CD4-positive, alpha-beta T cell treated with Interleukin-4 for 4 hours (primary cell): ENCODE results near the gene HOXA2.

Source experiments
- DNase-seq: peaks from one replicate; pipeline ENCODE4 v3.0.0-alpha.2; 2020

The HOXA2 gene

DNA sequence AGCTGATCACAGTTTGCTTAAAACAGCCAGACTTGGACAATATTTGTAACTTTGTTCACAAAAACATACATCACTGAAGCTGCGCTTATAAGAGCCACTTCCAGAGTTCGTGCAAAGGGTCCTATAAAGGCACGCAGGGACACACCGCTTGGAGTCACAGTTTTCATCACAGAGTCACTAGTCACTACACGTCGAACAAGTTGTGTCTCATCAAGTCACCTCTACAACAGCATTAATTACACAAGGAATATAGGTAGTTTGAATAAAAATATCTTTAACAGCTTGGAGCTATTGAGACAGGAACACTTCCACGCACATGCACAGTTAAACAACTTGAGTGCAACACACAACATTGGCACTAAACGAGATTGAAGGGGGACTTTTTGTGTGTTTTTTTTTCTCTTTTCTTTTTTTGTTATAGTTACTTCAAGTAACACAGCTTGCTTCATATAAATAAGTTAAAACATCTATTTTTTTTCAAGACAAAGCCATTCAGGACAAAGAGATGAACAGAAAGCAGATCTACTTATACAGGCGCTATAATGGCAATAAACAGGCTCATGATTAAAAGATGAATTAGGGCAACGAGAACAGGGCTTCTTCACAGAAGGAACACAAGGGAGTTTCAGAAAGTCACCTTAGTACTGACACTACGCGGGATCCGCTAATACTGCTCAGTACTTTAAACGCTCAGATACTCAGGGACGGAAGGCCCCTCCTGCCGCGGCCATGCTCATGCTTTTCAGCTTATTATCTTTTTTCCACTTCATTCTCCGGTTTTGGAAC, 38.8 kb upstream of the HOXA2 start:
- DNase-seq = no peak

DNA sequence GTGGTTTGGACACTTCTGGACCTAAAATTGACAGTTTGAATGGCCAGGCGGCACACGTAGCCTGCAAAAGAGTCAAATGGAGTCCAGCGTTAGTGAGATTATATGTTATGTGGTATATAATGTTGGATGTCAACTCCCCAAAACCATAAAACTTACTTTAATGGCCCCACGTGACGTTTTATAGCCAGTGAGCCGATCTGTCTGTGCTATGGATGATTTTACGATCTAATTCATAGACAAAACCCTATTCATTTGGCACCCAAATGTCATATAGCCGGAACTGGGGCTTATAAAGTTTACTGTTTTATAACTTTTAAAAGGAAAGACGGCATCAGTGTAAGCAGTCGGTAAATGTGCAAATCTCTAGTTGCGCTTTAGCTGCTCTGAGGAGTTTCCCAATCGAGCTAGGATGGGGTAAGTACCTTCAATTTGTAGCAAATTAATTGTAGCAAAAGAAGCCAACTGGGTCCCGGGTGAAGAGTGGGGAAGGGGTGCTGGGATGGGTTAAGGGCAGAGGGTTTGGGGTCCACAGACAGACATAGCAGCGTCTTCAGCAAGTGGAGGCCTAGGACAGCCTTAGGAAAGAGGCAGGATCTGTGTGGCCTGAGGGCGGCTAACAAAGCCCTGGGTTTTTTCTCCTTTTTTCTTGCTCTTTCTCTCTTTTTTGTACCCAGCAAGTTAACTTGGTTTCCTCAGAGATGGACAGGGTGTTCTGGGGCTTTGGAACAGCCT, 37.8 kb upstream of the HOXA2 start:
- DNase-seq = no peak

DNA sequence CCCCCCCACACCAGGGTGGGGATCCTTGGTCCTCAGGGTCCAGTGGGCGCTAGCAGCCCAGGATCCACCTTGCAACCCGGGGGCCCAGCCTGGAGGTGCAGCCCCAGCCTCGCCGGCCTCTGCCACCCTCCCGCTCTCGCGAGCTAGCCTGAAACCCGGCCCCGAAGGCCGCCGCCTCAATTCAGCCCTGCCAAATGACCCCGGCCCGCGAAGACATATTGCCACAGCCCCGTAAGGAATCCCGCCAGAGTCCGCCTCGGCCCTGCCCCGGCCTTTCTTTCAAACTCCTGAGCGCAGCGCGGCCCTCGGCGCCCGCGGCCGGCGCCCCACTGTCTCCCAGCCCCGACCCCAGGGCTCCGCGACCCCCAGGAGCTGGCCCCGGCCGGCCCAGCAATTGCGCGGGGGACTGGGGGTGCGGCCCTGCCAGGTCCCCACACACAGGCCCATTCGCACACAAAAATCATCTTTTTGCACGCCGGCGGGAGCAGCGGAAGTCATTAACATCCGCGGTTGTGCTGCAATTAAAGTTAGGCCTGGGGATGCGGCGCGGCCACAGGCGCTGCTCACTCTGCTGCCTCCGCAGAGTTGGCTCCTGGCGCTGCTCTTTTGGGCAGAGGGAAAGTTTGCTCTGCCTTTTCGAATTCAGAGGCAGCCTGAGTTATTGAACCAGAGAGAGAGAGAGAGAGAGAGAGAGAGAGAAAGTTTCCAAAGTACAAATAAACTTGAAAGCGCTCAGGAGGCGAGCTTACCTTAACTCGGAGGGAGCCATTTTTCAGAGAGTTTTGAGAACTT, 37.0 kb upstream of the HOXA2 start:
- no peak for DNase-seq

DNA sequence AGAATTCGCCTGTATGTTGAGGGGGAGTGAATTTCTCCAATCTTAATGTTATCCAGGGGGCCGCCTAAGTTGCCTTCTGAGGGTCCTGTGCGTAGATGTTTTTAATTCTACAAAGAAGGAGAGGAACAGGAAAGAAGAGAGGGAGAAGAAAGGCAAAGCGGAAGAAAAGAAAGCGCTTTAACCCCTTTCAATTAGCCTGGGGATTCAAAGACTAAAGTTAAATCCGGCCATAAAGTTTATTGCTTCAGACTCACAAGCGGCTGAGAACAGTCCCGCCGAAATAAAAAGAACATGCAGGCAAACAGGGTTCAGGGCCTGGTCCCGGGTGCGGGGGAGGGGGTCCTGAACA, 36.5 kb upstream of the HOXA2 start:
- DNase-seq = no peak

DNA sequence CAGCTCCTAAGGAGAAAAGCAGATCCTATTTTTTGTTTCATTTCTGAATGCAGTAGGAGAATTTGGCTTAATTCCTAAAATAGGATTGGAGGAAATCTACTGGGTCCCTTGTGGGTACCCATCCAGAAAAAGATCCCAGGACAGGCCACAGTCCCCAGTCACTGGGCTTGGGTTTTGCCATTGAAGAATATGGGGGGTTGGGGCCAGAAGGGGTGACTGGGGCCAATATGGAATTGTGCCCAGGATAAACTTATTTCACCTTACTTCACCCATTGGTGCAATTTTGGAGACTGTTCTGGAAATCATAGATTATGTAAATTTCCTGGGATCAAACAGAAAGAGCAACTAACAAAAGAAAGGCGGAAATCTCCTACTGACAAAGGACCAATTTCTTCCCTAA, 36.0 kb upstream of the HOXA2 start:
- DNase-seq = no peak

DNA sequence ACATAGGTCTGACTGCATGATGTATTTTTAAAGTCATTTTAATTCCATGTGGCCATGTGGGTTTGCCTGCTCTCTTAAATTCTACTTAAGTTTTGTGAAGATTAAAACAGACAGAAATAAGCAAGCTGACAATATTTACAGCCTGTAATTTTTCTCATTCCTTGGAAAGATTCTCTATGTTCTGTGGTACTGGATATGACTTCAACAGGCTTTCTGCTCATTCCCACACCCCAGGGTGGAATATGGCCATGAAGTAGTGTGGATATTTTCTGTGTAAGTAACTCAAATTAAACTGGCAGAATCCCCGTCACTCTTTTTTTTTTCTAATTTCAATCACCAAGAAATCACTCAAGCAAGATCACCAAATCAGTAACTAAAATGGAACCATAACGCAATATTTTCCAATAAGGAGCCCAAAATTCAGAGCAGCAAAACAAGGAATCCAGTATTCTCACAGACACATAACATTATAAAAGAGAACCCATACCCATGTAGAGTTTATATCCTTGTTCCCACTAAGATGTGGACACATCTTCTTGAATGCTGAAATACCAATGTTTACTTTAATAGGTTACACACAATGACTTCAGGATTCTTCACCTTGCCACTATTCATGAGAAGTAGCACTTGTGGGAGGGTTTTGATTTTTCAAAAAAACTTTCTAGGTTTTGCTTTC, 35.3 kb upstream of the HOXA2 start:
- DNase-seq = no peak

DNA sequence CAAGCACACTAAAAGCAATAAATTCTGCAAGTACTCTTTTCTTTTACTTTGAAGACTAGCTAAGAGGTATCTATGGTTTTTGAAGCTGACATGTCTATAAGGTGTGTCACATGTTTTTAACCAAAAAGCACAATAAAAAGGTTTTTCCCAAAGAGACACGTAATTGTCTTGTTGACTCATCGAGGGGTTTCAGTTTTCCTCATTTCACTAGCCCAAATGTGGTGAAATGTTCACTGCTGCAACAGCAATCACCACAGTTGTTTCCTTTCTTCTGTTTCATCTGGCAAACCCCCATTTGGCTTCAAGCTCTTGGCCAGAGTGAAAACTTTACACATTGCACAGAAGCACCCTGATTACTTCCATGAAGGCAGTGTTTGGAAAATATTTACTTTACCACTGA, 31.9 kb upstream of the HOXA2 start:
- DNase-seq = no peak

DNA sequence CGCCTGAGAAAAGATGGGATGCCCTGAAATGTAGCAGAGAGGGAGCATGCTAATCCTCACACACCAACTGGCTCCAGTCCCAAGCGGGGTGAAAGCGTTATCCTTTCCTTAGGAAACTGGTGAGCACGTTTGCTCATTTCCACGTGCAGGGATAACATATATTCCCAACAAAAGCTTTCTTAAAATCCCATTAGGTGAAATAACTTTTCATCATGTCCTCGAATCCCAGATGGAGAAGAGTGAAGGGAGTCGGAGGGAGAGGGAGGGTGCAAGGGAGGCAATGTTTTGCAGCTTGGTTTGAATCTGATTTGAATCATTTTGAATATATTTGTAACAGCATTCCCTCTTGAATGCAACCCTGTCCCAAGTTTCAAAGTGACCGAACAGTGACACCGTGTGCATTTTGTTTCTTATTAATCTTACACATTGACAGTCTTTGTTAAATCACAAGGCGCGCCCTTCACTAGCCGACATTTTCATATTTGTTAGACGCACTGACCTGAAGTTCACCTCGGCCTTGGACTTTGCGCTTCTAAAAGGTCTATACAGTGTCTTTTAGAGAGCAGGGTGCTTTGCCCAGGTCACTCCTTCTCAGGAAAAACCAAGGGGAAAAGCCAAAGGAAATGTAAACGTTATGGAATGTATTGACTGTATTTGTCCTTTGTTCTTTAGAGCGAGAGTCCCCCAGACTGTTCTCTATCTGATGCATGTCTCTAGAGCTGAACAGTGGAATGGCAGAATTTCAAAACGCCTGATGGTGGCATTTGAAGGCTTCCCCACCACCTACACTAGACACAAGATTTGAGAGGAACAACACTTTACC, 31.1 kb upstream of the HOXA2 start:
- DNase-seq = no peak

DNA sequence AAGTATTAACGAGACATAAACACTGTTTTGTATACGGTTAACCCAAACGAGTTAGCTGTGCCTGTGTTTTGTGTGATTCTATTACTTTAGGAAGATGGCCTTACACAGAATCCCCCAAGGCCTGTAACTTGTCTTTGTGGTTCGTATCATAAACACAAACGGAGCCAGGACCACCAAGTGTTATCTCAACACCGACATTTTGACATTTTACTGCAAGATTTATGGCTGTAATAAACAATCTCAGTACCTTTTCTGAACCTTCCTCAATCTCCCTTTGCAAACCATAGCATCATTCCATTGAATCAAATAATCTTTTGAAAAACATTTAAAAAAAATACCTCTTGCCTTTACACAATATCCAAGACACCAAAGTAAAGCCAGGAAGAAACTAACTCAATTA, 30.5 kb upstream of the HOXA2 start:
- no peak for DNase-seq

DNA sequence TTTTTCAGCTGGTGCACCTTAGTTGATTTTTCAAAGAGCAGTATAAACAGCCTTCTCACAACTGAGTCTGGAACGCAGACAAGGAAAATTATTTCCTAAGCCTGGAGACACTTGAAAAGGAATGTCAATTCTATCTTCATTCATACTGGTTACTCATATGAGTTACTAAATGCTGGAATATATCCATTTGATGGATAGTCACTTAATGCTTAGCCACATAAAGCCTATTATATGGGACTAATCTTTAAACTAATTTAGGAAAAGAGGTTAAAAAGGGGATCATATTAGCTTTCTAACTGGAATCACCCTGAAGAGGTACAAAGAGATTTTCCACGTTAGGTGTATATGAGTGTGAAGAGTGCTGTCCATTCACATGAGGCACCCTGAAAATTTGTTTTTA, 29.7 kb upstream of the HOXA2 start:
- DNase-seq = no peak

DNA sequence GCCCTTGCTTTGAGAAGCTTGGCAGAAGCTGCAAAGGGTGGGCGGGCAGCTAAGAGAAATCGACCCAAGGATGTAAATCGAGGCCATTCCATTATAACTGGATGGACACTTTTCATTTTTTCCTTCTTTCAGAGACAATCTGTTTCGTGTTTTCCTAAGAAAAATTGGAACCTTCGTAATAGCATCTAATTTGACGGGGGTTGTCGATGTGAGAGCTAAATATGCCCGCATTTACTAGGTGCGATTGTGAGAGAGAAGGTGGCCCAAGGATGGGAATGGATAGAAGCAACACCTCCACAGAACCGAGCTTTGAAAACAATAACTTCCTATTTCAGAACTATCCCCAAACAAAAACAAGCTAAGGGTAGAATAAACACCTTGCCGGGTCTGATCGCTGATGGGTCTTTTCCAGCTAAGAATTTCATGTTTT, 28.9 kb upstream of the HOXA2 start:
- no peak for DNase-seq

DNA sequence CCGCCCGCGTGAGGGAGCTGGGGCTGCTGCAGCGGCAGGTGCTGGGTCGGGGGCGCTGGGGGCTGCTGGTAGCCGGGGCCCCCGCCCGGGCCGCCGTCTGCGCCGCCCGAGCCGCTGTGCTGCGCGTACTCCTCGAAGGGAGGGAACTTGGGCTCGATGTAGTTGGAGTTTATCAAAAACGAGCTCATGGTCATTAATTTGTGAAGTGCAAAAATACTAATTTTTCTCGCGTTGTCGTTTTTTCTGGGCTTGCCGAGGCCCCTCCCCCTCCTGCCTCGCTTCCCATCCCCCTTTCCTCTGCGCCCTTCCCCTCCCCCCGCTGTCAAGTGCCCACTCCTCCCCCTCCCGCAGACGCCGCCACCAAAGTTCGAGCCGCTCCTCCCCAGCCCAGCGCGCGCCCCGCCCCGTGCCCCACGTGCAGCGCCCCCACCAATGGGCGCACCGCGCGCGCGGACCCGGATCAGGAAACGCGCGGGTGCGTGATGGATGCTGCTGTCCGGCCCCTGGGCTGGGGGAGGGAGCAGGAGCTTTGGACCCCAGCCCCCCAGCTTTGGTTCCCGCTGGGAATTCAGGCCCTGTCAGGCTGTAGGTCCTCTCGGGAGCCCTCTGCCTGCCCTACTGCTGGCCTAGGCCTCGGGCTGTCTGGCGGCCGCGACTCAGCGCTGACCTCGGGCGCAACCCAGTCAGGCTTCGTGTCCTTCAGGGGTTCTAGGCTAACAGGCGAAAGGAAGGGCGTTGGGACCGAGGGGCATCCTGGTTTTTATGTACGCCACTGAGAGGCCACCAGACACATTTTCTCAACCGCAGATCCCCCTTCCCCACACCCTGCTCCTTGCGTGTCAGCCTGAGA, 28.3 kb upstream of the HOXA2 start, which contains the start of gene HOXA4:
HOXA4 (minus strand) TSS at position 218 of the 850 bp plus-strand sequence; CDS start at position 194, 24 bp downstream.
- DNase-seq = peak; percentile 68

DNA sequence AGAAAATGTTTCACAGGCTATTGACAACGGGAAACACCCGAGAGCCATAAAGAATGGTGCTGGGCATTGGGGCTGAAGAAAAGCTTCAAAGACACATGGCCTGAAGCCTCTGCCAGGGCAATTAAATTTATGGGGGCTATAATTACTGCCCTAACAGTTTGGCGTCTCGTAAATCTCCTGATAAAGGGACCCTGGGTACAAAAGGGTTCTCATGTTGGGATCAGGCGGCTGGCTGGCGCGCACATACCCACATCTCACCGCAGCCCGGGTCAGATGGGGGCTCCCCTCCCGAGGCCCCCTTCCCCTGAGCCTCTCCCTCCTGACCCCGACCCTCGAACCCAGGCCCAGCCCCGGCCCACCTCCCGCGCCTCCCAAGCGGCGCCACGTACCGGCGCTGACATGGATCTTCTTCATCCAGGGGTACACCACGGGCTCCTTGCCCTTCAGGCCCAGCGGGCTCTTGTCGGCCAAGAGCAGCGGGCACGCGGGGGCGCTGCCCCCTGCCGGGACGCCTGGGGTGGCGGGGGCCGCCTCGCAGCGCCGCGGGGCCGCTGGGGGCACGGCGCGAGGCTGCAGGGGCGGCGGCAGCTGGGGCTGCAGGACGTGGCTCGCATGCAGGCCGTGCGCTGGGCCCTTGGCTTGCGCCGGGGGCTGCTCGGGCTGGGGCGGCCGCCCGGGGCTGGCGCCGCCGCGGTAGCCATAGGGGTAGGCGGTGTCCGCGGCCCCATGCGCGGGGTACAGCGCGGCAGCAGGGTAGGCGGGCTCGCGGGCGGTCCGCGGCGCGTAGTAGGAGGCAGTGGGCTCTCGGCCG, 27.5 kb upstream of the HOXA2 start:
- DNase-seq = no peak

DNA sequence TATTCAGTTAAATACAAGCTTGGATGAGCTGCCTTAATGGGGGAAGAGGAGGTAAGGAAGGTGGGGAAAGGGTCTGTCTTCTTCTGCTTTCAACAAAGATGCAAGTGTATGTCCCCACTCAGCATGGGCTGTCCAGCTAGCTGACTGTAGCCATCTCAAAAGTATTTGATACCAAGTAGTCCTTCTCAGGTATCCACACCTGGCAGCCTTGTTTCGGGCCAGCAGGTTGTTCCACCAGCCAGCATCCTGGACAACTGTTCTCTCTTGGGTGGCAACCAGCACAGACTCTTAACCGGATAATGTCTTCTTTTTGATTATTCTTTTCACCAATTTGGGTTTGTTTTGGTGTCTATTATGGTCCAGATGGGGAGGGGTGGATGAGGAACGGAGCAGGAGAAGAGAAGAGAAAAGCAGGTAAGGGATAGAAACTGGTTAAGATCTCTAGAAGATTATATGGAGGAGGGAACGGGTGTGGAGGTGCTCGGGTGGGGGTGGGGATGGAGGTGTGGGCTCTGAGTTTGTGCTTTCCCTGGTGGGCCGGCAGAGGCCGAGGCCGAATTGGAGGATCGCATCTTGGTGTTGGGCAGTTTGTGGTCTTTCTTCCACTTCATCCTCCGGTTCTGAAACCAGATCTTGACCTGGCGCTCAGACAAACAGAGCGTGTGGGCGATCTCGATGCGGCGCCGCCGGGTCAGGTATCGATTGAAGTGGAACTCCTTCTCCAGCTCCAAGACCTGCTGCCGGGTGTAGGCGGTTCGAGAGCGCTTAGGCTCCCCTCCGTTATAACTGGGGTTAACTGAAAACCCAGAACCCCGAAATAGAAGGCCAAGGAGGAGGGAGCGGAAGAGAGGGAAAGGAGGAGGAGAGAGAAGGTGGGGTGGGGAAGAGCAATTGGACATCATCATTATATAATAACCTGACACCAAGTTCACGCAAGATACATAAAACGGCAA, 26.6 kb upstream of the HOXA2 start:
- no peak for DNase-seq

DNA sequence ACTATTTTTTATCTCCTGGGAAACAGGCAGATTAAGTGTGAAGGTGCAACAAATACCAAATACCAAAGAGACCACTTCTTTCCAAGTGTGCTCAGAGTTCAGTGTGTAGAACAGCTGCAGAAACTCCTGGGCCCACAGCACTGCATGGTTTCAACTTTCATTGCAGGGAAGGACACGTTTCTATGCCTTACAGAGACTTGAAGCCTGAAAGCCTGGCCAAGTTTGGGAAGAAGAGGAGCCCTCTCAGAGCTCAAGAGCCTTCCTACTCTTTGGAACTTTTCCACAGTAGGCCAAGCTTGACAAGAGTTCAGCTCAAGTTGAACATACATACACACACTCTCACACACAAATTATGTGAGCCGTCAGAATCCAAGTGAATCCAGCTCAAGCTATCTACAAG, 25.6 kb upstream of the HOXA2 start:
- DNase-seq = no peak

DNA sequence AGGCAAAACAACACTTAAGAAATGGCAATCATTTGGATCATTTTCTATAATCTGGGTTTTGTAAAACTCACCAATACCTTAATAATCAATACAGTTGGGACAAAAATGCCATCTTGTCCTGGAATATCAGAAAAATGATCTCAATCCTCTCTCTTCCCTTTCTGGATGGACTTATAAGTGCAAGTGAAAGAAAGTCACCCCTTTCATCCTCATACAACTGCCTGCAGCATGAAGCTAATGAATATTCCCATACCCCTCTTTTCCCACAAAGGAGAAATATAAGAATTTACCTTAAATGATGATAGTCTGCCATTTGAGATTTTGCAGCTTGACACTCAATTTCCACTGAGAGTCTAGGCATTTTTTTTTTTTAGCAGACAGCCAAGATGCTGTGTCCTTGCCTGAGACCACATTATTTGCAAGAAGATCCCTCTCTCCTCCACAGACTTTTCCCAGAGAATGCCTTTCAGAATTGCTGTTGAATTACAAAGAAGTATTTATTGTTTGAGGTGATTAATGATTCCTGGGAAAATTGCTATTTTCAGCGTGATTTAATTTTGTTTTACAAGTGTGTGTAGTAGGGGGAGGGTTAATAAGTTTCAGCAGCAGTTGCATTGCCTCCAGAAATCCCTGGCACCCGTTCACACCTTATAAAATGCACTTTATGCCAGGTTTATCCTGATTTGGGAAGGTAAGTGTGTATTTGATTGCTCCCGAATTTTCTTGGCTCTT, 24.3 kb upstream of the HOXA2 start:
- no peak for DNase-seq

DNA sequence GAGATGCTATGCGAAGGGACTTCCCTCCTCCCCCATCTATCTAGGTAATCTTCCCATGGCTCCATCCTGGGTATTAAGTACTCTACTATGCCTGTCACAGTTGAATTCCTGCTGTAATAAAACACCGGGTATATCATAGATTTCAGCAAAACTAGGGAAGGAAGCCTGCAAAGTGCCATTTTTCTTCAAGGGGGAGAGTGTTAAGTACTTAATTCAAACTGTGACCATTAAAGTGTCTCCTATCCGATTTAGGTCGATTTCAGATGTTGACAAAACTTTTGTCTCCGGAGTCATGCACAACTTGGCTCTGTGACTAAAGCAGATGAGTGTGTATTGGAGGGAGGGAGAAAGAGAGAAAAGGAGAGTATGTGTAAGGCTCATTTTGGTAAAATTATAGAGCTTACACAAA, 23.5 kb upstream of the HOXA2 start:
- no peak for DNase-seq
